Vagina (tissue), 2 donors: ENCODE measurements around the gene OR2T2. TPM values are rescaled to one million over a fixed set of nuclear protein-coding genes. Genes with fewer than 3 reads are reported as not detected.
"Not testable (repeated sequence)": the region's sequence is repeated elsewhere in the genome, so short reads cannot be mapped to it uniquely, and the experiment has no call there.

Source experiments
- DNase-seq, 2 donors: peaks; one replicate each; pipeline ENCODE4 v3.0.0-alpha.2; 2017; ENCODE audit errors: extremely low spot score in 2 of 2
- H3K27ac ChIP-seq: fragments of 200-600 bp; sonication (generic); one replicate; pipeline ENCODE4 v1.5.1; 2019
- H3K27me3 ChIP-seq: fragments of 200-600 bp; sonication (generic); one replicate; pipeline ENCODE4 v1.5.1; 2019
- H3K36me3 ChIP-seq, 2 donors: fragments of 200-600 bp; sonication (generic); one replicate each; pipeline ENCODE4 v1.5.1; 2017 to 2019
- H3K4me1 ChIP-seq: fragments of 200-600 bp; sonication (generic); one replicate; pipeline ENCODE4 v1.5.1; 2019
- H3K4me3 ChIP-seq, 2 donors: fragments of 200-600 bp; sonication (generic); 1 replicate in 1 of 2; 2 replicates in 1 of 2; pipeline ENCODE4 v1.5.1; 2016 to 2019
- H3K9me3 ChIP-seq: fragments of 200-600 bp; sonication (generic); one replicate; pipeline ENCODE4 v1.5.1; 2019
- POLR2A ChIP-seq, 2 donors: fragments of 450-650 bp; IDR thresholded peaks; one replicate each; pipeline ENCODE4 v1.6.1; 2017; ENCODE audit warnings: antibody characterized with exemption in 2 of 2, mild to moderate bottlenecking in 2 of 2, moderate library complexity in 2 of 2
- POLR2AphosphoS5 ChIP-seq, 2 donors: sonication (generic); formaldehyde crosslinking; IDR thresholded peaks; one replicate each; pipeline ENCODE4 v1.9.0; 2017; ENCODE audit warnings: antibody characterized with exemption in 2 of 2, mild to moderate bottlenecking in 2 of 2, low read depth in 1 of 2; ENCODE audit not compliant: insufficient read depth in 1 of 2
- intact Hi-C: fragments of 100-400 bp; cut with DNase I; formaldehyde crosslinking; loops from one replicate; pipeline ENCODE4 v1.15.1; 2023
- total RNA-seq: library from RNA; depleted of rRNA; stranded (reverse); fragments of >200 nt; gene quantifications from one replicate; pipeline ENCODE4 v1.2.3, GENCODE V29; 2016
- TF ChIP-seq, protein P1 (sequence below), 3 experiments: fragments of 450-650 bp in 2 of 3; fragments of 200-600 bp in 1 of 3; sonication (generic) in 1 of 3; IDR thresholded peaks; one replicate each; pipeline ENCODE4 v1.5.1; 2017 to 2019; ENCODE audit warnings: antibody characterized with exemption in 3 of 3, mild to moderate bottlenecking in 2 of 3, moderate library complexity in 2 of 3

The OR2T2 gene
- total RNA-seq, 1 donor from 2014 or later: not detected

DNA sequence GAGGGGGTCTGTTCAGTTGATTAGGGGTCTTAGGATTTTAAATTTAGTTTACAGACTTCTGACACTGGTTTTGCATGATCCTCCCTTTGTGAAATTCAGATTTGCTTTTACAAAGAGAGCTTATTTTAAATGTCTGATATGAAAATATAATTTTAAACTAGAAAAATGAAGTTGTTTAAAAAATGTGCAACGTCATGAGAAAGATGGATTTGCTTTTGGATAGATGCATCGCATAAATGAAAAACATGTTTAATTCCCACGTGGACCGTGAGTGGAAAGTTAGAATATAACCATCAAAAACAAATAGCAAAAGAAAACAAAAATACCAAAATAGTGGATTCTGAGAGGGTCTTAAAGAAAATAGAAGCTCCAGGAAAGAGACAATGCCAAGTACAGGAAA is 25.7 kb downstream of the OR2T2 start:
- H3K36me3 ChIP-seq: no peaks in the 10 kb centered on the region
- intact Hi-C loops: no loop called here
- TF ChIP-seq POLR2AphosphoS5 (IDR thresholded peaks at IDR 0.05; ENCODE audit: insufficient read depth in 1 of 2, low read depth in 1 of 2) (no peak), POLR2A (IDR thresholded peaks at IDR 0.05) (no peak)
- TF ChIP-seq, protein P1, sequence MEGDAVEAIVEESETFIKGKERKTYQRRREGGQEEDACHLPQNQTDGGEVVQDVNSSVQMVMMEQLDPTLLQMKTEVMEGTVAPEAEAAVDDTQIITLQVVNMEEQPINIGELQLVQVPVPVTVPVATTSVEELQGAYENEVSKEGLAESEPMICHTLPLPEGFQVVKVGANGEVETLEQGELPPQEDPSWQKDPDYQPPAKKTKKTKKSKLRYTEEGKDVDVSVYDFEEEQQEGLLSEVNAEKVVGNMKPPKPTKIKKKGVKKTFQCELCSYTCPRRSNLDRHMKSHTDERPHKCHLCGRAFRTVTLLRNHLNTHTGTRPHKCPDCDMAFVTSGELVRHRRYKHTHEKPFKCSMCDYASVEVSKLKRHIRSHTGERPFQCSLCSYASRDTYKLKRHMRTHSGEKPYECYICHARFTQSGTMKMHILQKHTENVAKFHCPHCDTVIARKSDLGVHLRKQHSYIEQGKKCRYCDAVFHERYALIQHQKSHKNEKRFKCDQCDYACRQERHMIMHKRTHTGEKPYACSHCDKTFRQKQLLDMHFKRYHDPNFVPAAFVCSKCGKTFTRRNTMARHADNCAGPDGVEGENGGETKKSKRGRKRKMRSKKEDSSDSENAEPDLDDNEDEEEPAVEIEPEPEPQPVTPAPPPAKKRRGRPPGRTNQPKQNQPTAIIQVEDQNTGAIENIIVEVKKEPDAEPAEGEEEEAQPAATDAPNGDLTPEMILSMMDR (IDR thresholded peaks at IDR 0.05): no peak
- no peaks in the 10 kb centered on the region for H3K4me1 ChIP-seq
- no peaks in the 10 kb centered on the region for H3K27me3 ChIP-seq
- H3K27ac ChIP-seq: no peak overlapping the region
- H3K4me3 ChIP-seq: no peak overlapping the region
- no peak for DNase-seq
- no peaks in the 10 kb centered on the region for H3K9me3 ChIP-seq

DNA sequence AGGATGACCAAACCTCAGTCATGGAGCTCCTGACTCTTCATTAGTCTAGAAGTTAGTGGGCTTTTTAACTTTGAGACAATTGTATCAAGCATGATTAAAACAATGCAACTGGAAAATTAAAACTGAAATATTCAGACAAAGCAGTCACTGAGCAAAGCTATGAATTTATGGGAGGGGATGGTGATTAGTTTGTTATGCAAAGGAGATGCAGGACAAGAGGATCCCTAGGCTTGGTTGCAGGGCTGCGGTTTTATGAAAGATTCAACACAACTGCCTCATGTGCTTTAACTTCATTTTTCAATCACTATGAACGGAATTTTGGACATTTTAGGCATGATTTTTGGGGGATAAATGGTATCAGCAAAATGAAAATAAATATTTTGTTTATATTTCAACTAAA is 26.7 kb downstream of the OR2T2 start:
- H3K27me3 ChIP-seq, intact Hi-C loops, H3K9me3 ChIP-seq, H3K27ac ChIP-seq, DNase-seq, H3K4me1 ChIP-seq, H3K36me3 ChIP-seq, H3K4me3 ChIP-seq: not testable (repeated sequence)

DNA sequence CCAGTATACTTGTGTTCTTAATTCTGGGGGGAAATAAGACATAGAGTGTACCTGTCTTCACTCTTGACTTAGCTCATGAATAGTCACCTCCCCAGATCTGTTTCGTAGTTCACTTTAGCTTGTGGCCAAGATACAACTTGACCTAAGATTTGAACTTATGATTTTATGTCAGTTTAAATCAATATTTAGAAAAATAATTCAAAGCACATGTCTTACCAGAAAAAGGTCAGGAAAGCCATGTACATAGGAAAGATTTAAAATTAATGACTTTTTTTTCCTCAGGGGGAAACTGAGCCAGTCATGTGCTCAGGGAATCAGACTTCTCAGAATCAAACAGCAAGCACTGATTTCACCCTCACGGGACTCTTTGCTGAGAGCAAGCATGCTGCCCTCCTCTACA is 27.6 kb downstream of the OR2T2 start, which contains the start of gene OR2T3:
TSS of gene OR2T3 (plus strand) at position 301 of the 400 bp plus-strand sequence. CDS start at position 301, 0 bp downstream.
- H3K9me3 ChIP-seq, H3K4me3 ChIP-seq, intact Hi-C loops, DNase-seq, H3K27ac ChIP-seq, H3K27me3 ChIP-seq, H3K36me3 ChIP-seq, H3K4me1 ChIP-seq: not testable (repeated sequence)

DNA sequence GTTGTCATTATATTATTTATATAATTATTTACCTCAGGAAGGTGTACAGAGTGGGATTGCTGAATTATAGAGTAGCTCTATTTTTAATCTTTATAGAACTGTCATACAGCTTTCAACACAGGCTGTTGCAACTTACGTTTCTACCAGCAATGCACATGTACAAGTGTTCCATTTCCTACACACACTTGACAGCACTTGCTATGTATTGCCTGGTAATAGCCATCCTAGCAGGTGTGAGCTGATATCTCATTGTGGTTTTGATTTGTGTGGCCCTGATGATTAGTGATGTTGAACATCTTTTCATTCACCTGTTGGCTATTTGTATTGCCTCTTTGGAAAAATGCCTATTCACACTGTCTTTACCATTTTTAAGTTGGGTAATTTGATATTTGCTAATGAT is 30.2 kb downstream of the OR2T2 start:
- intact Hi-C loops, H3K27me3 ChIP-seq, H3K4me1 ChIP-seq: not testable (repeated sequence)

DNA sequence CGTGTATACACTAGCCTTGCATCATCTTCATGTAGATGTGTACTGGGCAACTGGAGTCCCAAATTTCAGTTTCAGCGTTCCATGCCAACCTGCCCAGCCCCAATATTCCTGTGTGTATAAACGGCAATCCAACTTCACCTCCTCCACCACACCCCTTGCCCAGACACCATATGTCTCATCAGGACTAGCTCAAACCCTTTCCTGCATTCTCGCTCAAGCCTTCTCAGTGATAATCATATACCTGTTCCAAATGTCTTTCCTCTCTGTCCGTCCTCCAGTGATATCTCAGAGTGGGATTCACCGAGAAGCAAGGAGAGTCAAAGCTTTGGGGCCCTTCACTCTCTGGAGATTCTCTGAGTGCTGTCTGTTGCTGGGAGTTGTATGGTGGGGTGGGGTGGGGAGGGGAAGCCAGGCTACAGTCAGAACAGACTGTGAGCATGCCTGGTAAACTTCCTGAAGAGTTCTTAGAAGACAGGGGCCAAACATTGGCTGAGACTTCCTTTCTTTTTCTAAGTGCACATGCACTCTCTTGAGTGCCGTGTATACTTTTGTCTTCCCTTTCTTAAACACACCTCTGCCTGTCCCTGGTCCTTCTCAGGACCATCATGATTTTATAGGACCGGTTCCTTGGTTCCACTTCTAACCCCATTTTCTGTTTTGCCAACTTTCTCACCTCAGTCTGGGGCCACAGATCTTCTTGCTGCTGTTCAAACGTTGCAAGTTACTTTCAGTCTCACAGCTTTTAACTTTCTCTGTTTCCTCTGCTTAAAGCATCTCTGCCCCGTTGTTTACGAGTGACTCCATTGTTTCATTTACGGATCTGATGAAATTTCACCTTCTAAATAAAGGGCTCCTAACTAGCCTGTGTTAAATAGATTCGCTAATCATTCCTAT is 36.5 kb downstream of the OR2T2 start:
- intact Hi-C loops, H3K9me3 ChIP-seq, H3K36me3 ChIP-seq, H3K4me3 ChIP-seq, H3K4me1 ChIP-seq, DNase-seq, H3K27ac ChIP-seq, H3K27me3 ChIP-seq: not testable (repeated sequence)

More for the DNA sequence above, 30.2 kb downstream of the OR2T2 start:
- not testable (repeated sequence) for H3K36me3 ChIP-seq, H3K27ac ChIP-seq, DNase-seq, H3K9me3 ChIP-seq, H3K4me3 ChIP-seq

DNA sequence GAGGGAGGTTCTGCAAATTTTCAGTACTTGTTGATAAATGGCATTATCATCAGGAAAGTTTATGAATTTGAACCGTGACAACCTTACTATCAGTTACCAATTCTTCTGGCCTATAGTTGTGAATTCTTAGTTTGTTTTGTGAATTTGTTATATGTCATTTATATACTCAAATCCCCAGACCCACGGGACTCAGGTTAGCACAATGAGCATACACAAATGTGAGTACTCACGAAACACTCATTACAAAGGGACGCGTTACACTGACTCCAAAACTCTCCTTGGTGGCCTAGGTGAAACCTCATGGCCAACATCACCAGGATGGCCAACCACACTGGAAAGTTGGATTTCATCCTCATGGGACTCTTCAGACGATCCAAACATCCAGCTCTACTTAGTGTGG is 42.9 kb downstream of the OR2T2 start, which contains the start of gene OR2T5:
TSS of gene OR2T5 (plus strand) at position 301 of the 400 bp plus-strand sequence. CDS start at position 301, 0 bp downstream.
- H3K36me3 ChIP-seq, H3K27ac ChIP-seq, H3K9me3 ChIP-seq, H3K4me3 ChIP-seq, intact Hi-C loops, H3K4me1 ChIP-seq, DNase-seq, H3K27me3 ChIP-seq: not testable (repeated sequence)

DNA sequence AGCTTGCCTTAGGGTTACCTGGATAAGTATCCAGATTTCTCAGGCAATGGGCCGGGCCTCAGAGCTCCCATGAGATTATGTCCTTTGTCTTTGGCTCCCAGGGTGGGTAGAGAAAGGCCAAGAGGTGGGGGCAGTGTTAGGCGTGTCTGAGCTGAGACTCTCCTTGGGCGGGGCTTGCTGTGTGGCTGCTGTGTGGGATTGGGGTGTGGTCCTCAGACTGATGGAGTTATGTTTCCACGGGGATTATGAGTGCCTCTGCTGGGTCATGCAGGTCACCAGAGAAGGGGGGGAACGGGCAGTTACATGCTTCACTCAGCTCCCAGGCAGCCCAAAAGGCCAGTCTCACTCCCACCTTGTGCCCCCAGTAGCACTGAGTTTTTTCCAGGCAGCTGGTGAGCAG is 51.2 kb downstream of the OR2T2 start:
- intact Hi-C loops: not testable (repeated sequence)

DNA sequence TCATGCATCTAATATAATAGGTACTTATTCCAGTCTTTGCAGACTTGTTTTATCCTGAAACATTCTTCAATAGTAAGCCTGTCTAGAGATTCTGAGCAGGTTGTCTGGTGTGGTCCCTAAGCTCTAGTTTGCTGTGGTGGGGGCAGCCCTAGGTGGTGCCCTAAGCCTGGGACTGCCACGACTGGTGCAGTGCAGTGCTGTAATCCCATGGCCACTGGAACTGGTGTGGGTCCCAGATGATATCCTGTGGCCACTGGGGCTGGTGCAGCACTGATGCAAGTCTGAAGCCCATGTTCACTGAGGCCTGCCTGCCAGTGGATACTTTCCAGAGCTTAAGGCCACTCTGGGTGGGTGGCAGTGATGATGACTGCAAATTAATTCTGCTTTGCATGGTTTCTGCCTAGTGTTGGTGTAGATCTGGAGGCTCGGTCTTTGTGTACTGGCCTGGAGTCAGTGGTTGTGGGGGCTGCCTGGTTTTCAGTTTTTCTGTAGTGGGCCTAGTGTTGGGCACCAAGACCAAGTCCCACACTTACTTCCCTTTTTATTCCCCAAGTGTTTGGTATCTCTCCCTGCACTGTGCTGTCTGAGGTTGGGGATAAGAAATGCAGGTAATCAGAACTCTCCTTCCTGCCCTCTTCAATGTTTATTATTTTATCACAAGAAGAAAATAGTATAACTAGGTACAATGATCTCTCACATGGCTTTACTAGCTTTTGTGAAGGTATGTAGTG is 55.0 kb downstream of the OR2T2 start:
- peak in 1 of 2 donors; percentile 46 for DNase-seq
- H3K27ac ChIP-seq, H3K27me3 ChIP-seq, H3K4me1 ChIP-seq, H3K9me3 ChIP-seq, H3K4me3 ChIP-seq, intact Hi-C loops, H3K36me3 ChIP-seq: not testable (repeated sequence)

More for the DNA sequence above, 51.2 kb downstream of the OR2T2 start:
- H3K4me3 ChIP-seq, H3K27ac ChIP-seq, DNase-seq, H3K27me3 ChIP-seq, H3K4me1 ChIP-seq, H3K36me3 ChIP-seq, H3K9me3 ChIP-seq: not testable (repeated sequence)

Other genes with a start within 250 kb of the OR2T2 start
- not detected for gene OR2M3, start 248.4 kb upstream of the OR2T2 start, total RNA-seq
- not detected for gene OR2M4, start 214.2 kb upstream of the OR2T2 start, total RNA-seq
- not detected for gene OR2T33, start 167.7 kb upstream of the OR2T2 start, total RNA-seq
- not detected for gene OR2T12, start 142.2 kb upstream of the OR2T2 start, total RNA-seq
- not detected for gene OR2M7, start 121.1 kb upstream of the OR2T2 start, total RNA-seq
- not detected for gene OR14C36, start 96.9 kb upstream of the OR2T2 start, total RNA-seq
- gene OR2T4, start 84.0 kb upstream of the OR2T2 start, total RNA-seq: not detected
- not detected for gene OR2T6, start 69.9 kb upstream of the OR2T2 start, total RNA-seq
- gene OR2T1, start 42.6 kb upstream of the OR2T2 start, total RNA-seq: not detected
- not detected for gene OR2T3, start 27.7 kb downstream of the OR2T2 start, total RNA-seq
- not detected for gene OR2T5, start 43.0 kb downstream of the OR2T2 start, total RNA-seq
- gene OR2G6, start 62.4 kb downstream of the OR2T2 start, total RNA-seq: not detected
- gene OR2T29, start 117.1 kb downstream of the OR2T2 start, total RNA-seq: not detected
- gene OR2T34, start 129.1 kb downstream of the OR2T2 start, total RNA-seq: not detected
- gene OR2T10, start 152.1 kb downstream of the OR2T2 start, total RNA-seq: not detected
- gene OR2T11, start 189.5 kb downstream of the OR2T2 start, total RNA-seq: not detected
- not detected for gene OR2T35, start 199.6 kb downstream of the OR2T2 start, total RNA-seq
- not detected for gene OR2T27, start 209.9 kb downstream of the OR2T2 start, total RNA-seq